GM12878 (cell line): ENCODE results near the gene BAZ2A. TPM values are rescaled to one million over a fixed set of nuclear protein-coding genes. Genes with fewer than 3 reads are reported as not detected.

Experiments used
- ATAC-seq: fragments of 200-7000 bp; cut with Tn5 transposase; 3 replicates; pipeline ENCODE4 v1.9.1; 2020; ENCODE audit warnings: mild to moderate bottlenecking, moderate library complexity
- BruUV-seq: library from RNA; stranded (reverse); fragments of 400-500 nt; replicated peaks from 2 replicates; lab custom pipeline; 2021; lab: Mats Ljungman, UMichigan
- CTCF ChIA-PET: fragments of 300-600 bp; sonication (Branson Sonifier 250); formaldehyde crosslinking; extraction: SDS; loops from one replicate; lab custom pipeline; 2021; ENCODE audit warnings: inconsistent platforms; lab: Yijun Ruan, JAX
- POLR2A ChIA-PET: fragments of 350-600 bp; formaldehyde crosslinking; extraction: SDS; loops from one replicate; lab custom pipeline; 2021; ENCODE audit warnings: inconsistent platforms; lab: Charles Lee
- RAD21 ChIA-PET: fragments of 300-600 bp; sonication (Branson Sonifier 250); formaldehyde crosslinking; loops from one replicate; lab custom pipeline; 2023; ENCODE audit warnings: antibody characterized with exemption; ENCODE audit not compliant: unreplicated experiment; lab: Charles Lee
- SMC1A ChIA-PET: fragments of 300-600 bp; sonication (Branson Sonifier 250); formaldehyde crosslinking; loops from one replicate; lab custom pipeline; 2023; ENCODE audit not compliant: unreplicated experiment, uncharacterized antibody; lab: Charles Lee
- DNase-seq: peaks from one replicate; pipeline ENCODE4 v3.0.0-alpha.2; 2011; ENCODE audit warnings: low read depth, low spot score
- FAIRE-seq: peaks from 3 replicates; lab custom pipeline; 2011; peaks lifted over from hg19 to GRCh38; lab: Jason Lieb, UNC
- H2AFZ ChIP-seq: 2 replicates; pipeline ENCODE4 v1.6.0; 2011; ENCODE audit warnings: low read depth, low read length, control low read depth; ENCODE audit not compliant: control insufficient read depth
- H3K27ac ChIP-seq: 2 replicates; pipeline ENCODE4 v1.5.1; 2011; ENCODE audit warnings: control low read depth; ENCODE audit not compliant: control insufficient read depth, insufficient read depth
- H3K27me3 ChIP-seq, 2 experiments: replicated peaks in 1 of 2; 2 replicates each; pipeline versions ENCODE4 v1.6.0 to v1.6.1; 2011; ENCODE audit warnings: low read length in 1 of 2; ENCODE audit not compliant: control insufficient read depth in 2 of 2, insufficient read depth in 2 of 2
- H3K36me3 ChIP-seq, 2 experiments: 2 replicates each; pipeline ENCODE4 v1.5.1; 2011; ENCODE audit warnings: low read length in 1 of 2; ENCODE audit not compliant: control insufficient read depth in 2 of 2, insufficient read depth in 2 of 2
- H3K4me1 ChIP-seq: 2 replicates; pipeline ENCODE4 v1.6.1; 2011; ENCODE audit warnings: mild to moderate bottlenecking, low read length, moderate library complexity, mixed read lengths; ENCODE audit not compliant: control insufficient read depth, insufficient read depth
- H3K4me2 ChIP-seq: 2 replicates; pipeline ENCODE4 v1.6.0; 2011; ENCODE audit warnings: control low read depth; ENCODE audit not compliant: control insufficient read depth, insufficient read depth
- H3K4me3 ChIP-seq: fragments of 200-600 bp; sonication (generic); 2 replicates; pipeline ENCODE4 v1.5.1; 2016
- H3K79me2 ChIP-seq: 2 replicates; pipeline ENCODE4 v1.6.0; 2011; ENCODE audit warnings: low read length; ENCODE audit not compliant: control insufficient read depth, insufficient read depth
- H3K9ac ChIP-seq: 2 replicates; pipeline ENCODE4 v1.8.0; 2011; ENCODE audit warnings: low read length, control low read depth, mixed read lengths; ENCODE audit not compliant: control insufficient read depth, insufficient read depth
- H3K9me3 ChIP-seq: replicated peaks from 3 replicates; pipeline ENCODE4 v1.5.1; 2011; ENCODE audit warnings: mild to moderate bottlenecking, low read length; ENCODE audit not compliant: control insufficient read depth, insufficient read depth
- H4K20me1 ChIP-seq: 2 replicates; pipeline ENCODE4 v1.6.0; 2011; ENCODE audit not compliant: control insufficient read depth, insufficient read depth
- BCLAF1 ChIP-seq: fragments of 450-650 bp; IDR thresholded peaks from 2 replicates; pipeline ENCODE4 v1.6.1; 2017; ENCODE audit warnings: antibody characterized with exemption, mild to moderate bottlenecking, moderate library complexity
- HSF1 ChIP-seq: fragments of 150-350 bp; IDR thresholded peaks from 2 replicates; pipeline ENCODE4 v1.6.1; 2014; ENCODE audit warnings: mild to moderate bottlenecking, low read depth, low read length
- LARP7 ChIP-seq: fragments of 450-650 bp; IDR thresholded peaks from 2 replicates; pipeline ENCODE4 v1.6.1; 2017; ENCODE audit warnings: mild to moderate bottlenecking
- NFXL1 ChIP-seq: fragments of 450-650 bp; IDR thresholded peaks from 2 replicates; pipeline ENCODE4 v1.6.1; 2017; ENCODE audit warnings: antibody characterized with exemption, mild to moderate bottlenecking, borderline replicate concordance
- NFYA ChIP-seq: IDR thresholded peaks from 2 replicates; pipeline ENCODE4 v1.6.1; 2011; ENCODE audit warnings: low read depth, mild to moderate bottlenecking, low read length, improper control_type of control experiment, borderline replicate concordance
- POLR2AphosphoS5 ChIP-seq: IDR thresholded peaks from 2 replicates; pipeline ENCODE4 v1.6.1; 2011; ENCODE audit warnings: mild to moderate bottlenecking, low read length, inconsistent platforms
- RAD51 ChIP-seq: fragments of 450-650 bp; IDR thresholded peaks from 2 replicates; pipeline ENCODE4 v1.6.1; 2016; ENCODE audit warnings: moderate library complexity, mild to moderate bottlenecking, inconsistent platforms
- SIX5 ChIP-seq: IDR thresholded peaks from 2 replicates; pipeline ENCODE4 v1.6.1; 2011; ENCODE audit warnings: mild to moderate bottlenecking, low read depth, low read length, moderate library complexity; ENCODE audit not compliant: severe bottlenecking
- SKIL ChIP-seq: fragments of 450-650 bp; IDR thresholded peaks from 2 replicates; pipeline ENCODE4 v1.6.1; 2017; ENCODE audit warnings: mild to moderate bottlenecking, low read depth, inconsistent platforms; ENCODE audit not compliant: poor library complexity, severe bottlenecking
- ZBTB11 ChIP-seq: fragments of 450-650 bp; formaldehyde crosslinking; IDR thresholded peaks from 2 replicates; pipeline ENCODE4 v1.5.0; 2022; ENCODE audit warnings: mild to moderate bottlenecking, missing genetic modification characterization
- WGBS: methylation state at CpG from one replicate; pipeline ENCODE4 v1.1.6; 2016; ENCODE audit warnings: low lambda C conversion rate; ENCODE audit not compliant: insufficient replicate concordance, insufficient coverage; ENCODE audit errors: missing lambda C conversion rate; 5-methylcytosine and 5-hydroxymethylcytosine counted together
- in situ Hi-C: fragments of 300-500 bp; cut with MboI; formaldehyde crosslinking; loops from 9 replicates; pipeline ENCODE4 v1.14.3; 2018; ENCODE audit warnings: mixed read lengths
- intact Hi-C: fragments of 100-400 bp; cut with micrococcal nuclease; formaldehyde crosslinking; loops from one replicate; pipeline ENCODE4 v1.14.2; 2022; ENCODE audit not compliant: unreplicated experiment
- polyA plus RNA-seq, 11 experiments: library from polyadenylated mRNA; depleted of rRNA in 4 of 11; unstranded in 6 of 11; stranded (reverse) in 5 of 11; fragments of >200 nt; fragmentation: Nextera tagmentation in 4 of 11; fragmentation: Illumina TruSeq in 1 of 11; extraction: Ambion mirVana in 4 of 11; extraction: Trizol in 1 of 11; gene quantifications; 1 replicate in 1 of 11; 2 replicates in 10 of 11; pipeline versions ENCODE4 v1.2.1 to v1.2.3, GENCODE V29; 2011 to 2016; ENCODE audit warnings: inconsistent platforms in 2 of 11, missing spikeins in 2 of 11, low read depth in 1 of 11
- total RNA-seq, 4 experiments: library from RNA; depleted of rRNA in 3 of 4; stranded (reverse); fragments of >200 nt in 3 of 4; fragmentation: Illumina TruSeq in 1 of 4; extraction: Trizol in 1 of 4; gene quantifications; 2 replicates each; pipeline versions ENCODE4 v1.2.1 to v1.2.3, GENCODE V29; 2013 to 2021
- TF ChIP-seq, protein P1 (sequence below): fragments of 450-650 bp; IDR thresholded peaks from 2 replicates; pipeline ENCODE4 v1.6.1; 2016; ENCODE audit warnings: mild to moderate bottlenecking

Gene BAZ2A
- total and polyA plus RNA-seq, 10 of the 15 experiments (the other 5 are each of a cell fraction or from before 2014, with no cell fraction given), result 4.8 to 90.2 (median 29.9) TPM

- no peak for ATAC-seq
- peaks cover 12 to 27% of the 10 kb centered on the region in 2 experiments for H3K36me3 ChIP-seq
- SMC1A ChIA-PET, result interaction anchor here (1.6 kb wide), 1 partner anchor 21 kb away, joined by 5 read pairs; no protein-coding TSS in a partner anchor
- peaks cover 55% of the 10 kb centered on the region for H3K79me2 ChIP-seq
- RAD21 ChIA-PET, result interaction anchor here (2.4 kb wide), 1 partner anchor 10 kb away, joined by 28 read pairs; no protein-coding TSS in a partner anchor
- intact Hi-C loops (loop anchor here (2.0 to 5.0 kb wide), 4 partner anchors 51 to 450 kb away; partner anchors contain the start of genes NAB2, NACA and PTGES3), in situ Hi-C loops (loop anchor here (10.0 kb wide), 1 partner anchor 447 kb away; the partner anchor contains the start of gene NAB2)
- no TSS peak for BruUV-seq
- no peak overlapping the region for H2AFZ ChIP-seq
- no peak for DNase-seq
- H3K27me3 ChIP-seq, result no peaks in the 10 kb centered on the region
- H4K20me1 ChIP-seq, result no peaks in the 10 kb centered on the region
- no peak overlapping the region for H3K4me3 ChIP-seq
- no peaks in the 10 kb centered on the region for H3K9me3 ChIP-seq
- peaks cover 14% of the 10 kb centered on the region for H3K4me1 ChIP-seq
- CTCF ChIA-PET, result interaction anchor here (1.2 to 6.1 kb wide), 3 partner anchors 21 to 124 kb away, joined by 3 to 73 read pairs (median 15); no protein-coding TSS in a partner anchor
- 27% methylated on average over 2 of the region's 2 CpGs for WGBS
- H3K4me2 ChIP-seq, result no peak overlapping the region; the same call in 1 of the 2 replicates
- POLR2A ChIA-PET, result interaction anchor here (4.7 kb wide), 1 partner anchor 88 kb away, joined by 26 read pairs; the partner anchor contains the start of gene NACA
- no peak overlapping the region for H3K27ac ChIP-seq
- FAIRE-seq, result no peak
- no peak overlapping the region for H3K9ac ChIP-seq
- no peak for TF ChIP-seq LARP7
- no peak for TF ChIP-seq NFXL1
- no peak for TF ChIP-seq SKIL
- TF ChIP-seq RAD51, result no peak
- no peak for TF ChIP-seq HSF1
- TF ChIP-seq NFYA, result no peak
- TF ChIP-seq, protein P1, sequence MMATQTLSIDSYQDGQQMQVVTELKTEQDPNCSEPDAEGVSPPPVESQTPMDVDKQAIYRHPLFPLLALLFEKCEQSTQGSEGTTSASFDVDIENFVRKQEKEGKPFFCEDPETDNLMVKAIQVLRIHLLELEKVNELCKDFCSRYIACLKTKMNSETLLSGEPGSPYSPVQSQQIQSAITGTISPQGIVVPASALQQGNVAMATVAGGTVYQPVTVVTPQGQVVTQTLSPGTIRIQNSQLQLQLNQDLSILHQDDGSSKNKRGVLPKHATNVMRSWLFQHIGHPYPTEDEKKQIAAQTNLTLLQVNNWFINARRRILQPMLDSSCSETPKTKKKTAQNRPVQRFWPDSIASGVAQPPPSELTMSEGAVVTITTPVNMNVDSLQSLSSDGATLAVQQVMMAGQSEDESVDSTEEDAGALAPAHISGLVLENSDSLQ, result no peak
- no peak for TF ChIP-seq SIX5
- TF ChIP-seq POLR2AphosphoS5, result no peak
- TF ChIP-seq BCLAF1, result no peak
- TF ChIP-seq ZBTB11 (CRISPR knock-in tag), result no peak
Measured at GRCh38 chr12:56637621-56638020, 7.5 kb upstream of the BAZ2A start.
